HepG2 (cell line): ENCODE measurements around the gene TM4SF5. TPM values are rescaled to one million over a fixed set of nuclear protein-coding genes. Genes with fewer than 3 reads are reported as not detected.

Experiments used
- ARHGAP35 ChIP-seq: sonication (generic); formaldehyde crosslinking; IDR thresholded peaks from 2 replicates; pipeline ENCODE4 v1.9.0; 2022; ENCODE audit warnings: mild to moderate bottlenecking, inconsistent platforms, moderate library complexity, missing genetic modification reagents, borderline replicate concordance
- GATAD2A ChIP-seq: IDR thresholded peaks from 2 replicates; pipeline ENCODE4 v1.6.1; 2016
- JARID2 ChIP-seq: sonication (generic); formaldehyde crosslinking; IDR thresholded peaks from 2 replicates; pipeline ENCODE4 v1.8.1; 2023; ENCODE audit warnings: missing genetic modification reagents, inconsistent platforms; ENCODE audit not compliant: insufficient replicate concordance
- SMAD1 ChIP-seq: sonication (generic); formaldehyde crosslinking; IDR thresholded peaks from 2 replicates; pipeline ENCODE4 v1.4.0; 2020; ENCODE audit warnings: missing genetic modification reagents, low read depth, mild to moderate bottlenecking, borderline replicate concordance
- SNRNP70 ChIP-seq: fragments of 200-400 bp; formaldehyde crosslinking; IDR thresholded peaks from 2 replicates; pipeline ENCODE4 v1.6.1; 2017; ENCODE audit warnings: mild to moderate bottlenecking, low read depth, low read length, moderate library complexity
- TRIM24 ChIP-seq: sonication (generic); formaldehyde crosslinking; IDR thresholded peaks from 2 replicates; pipeline ENCODE4 v1.8.0; 2022; ENCODE audit warnings: mild to moderate bottlenecking, missing genetic modification reagents
- U2AF1 ChIP-seq: fragments of 200-400 bp; formaldehyde crosslinking; optimal IDR thresholded peaks from 2 replicates; pipeline ENCODE3; 2017; ENCODE audit warnings: mild to moderate bottlenecking, low read depth, low read length
- ZNF430 ChIP-seq: sonication (generic); formaldehyde crosslinking; IDR thresholded peaks from 2 replicates; pipeline ENCODE4 v1.9.0; 2021; ENCODE audit warnings: mild to moderate bottlenecking, missing genetic modification reagents
- ZNF44 ChIP-seq: sonication (generic); formaldehyde crosslinking; IDR thresholded peaks from 2 replicates; pipeline ENCODE4 v1.5.1; 2020; ENCODE audit warnings: mild to moderate bottlenecking, missing genetic modification reagents
- ZNF776 ChIP-seq: sonication (generic); formaldehyde crosslinking; IDR thresholded peaks from 2 replicates; pipeline ENCODE4 v1.4.0; 2020; ENCODE audit warnings: mild to moderate bottlenecking, missing genetic modification reagents
- ZNF841 ChIP-seq: sonication (generic); formaldehyde crosslinking; IDR thresholded peaks from 2 replicates; pipeline ENCODE4 v1.8.1; 2023; ENCODE audit warnings: missing genetic modification reagents, borderline replicate concordance
- polyA plus RNA-seq, 8 experiments: library from polyadenylated mRNA; depleted of rRNA in 3 of 8; stranded (reverse) in 7 of 8; unstranded in 1 of 8; fragments of >200 nt; fragmentation: Illumina TruSeq in 4 of 8; extraction: Trizol in 4 of 8; gene quantifications; 2 replicates each; pipeline versions ENCODE4 v1.2.1 to v1.2.3, GENCODE V29; 2011 to 2016; ENCODE audit warnings: low read depth in 4 of 8, missing spikeins in 1 of 8, mixed read lengths in 1 of 8; ENCODE audit not compliant: insufficient read depth in 1 of 8
- total RNA-seq, 5 experiments: library from RNA; depleted of rRNA; stranded (reverse); fragments of >200 nt; fragmentation: Illumina TruSeq; extraction: Trizol; gene quantifications; 2 replicates each; pipeline ENCODE4 v1.2.3, GENCODE V29; 2016; ENCODE audit warnings: low read depth in 1 of 5
- TF ChIP-seq, protein P1 (sequence below): sonication (generic); formaldehyde crosslinking; IDR thresholded peaks from 2 replicates; pipeline ENCODE4 v1.5.1; 2020; ENCODE audit warnings: mild to moderate bottlenecking, moderate library complexity, missing genetic modification reagents
- TF ChIP-seq, protein P2 (sequence below): sonication (generic); formaldehyde crosslinking; IDR thresholded peaks from 2 replicates; pipeline ENCODE4 v1.4.0; 2020; ENCODE audit warnings: missing genetic modification reagents
- TF ChIP-seq, protein P3 (sequence below): sonication (generic); formaldehyde crosslinking; IDR thresholded peaks from 2 replicates; pipeline ENCODE4 v1.4.0; 2020; ENCODE audit warnings: missing genetic modification reagents, borderline replicate concordance
- TF ChIP-seq, protein P4 (sequence below): sonication (generic); formaldehyde crosslinking; IDR thresholded peaks from 2 replicates; pipeline ENCODE4 v1.5.1; 2020; ENCODE audit warnings: mild to moderate bottlenecking, missing genetic modification reagents, borderline replicate concordance
- TF ChIP-seq, protein P5 (sequence below): fragments of 450-650 bp; IDR thresholded peaks from 2 replicates; pipeline ENCODE4 v1.6.1; 2016
- TF ChIP-seq, protein P6 (sequence below): sonication (generic); formaldehyde crosslinking; IDR thresholded peaks from 2 replicates; pipeline ENCODE4 v1.4.0; 2020; ENCODE audit warnings: mild to moderate bottlenecking, missing genetic modification reagents

The TM4SF5 gene
- total and polyA plus RNA-seq, 2 of the 13 experiments (the other 11 are each of a cell fraction or from before 2014, with no cell fraction given), result 30.1 to 126 TPM

DNA sequence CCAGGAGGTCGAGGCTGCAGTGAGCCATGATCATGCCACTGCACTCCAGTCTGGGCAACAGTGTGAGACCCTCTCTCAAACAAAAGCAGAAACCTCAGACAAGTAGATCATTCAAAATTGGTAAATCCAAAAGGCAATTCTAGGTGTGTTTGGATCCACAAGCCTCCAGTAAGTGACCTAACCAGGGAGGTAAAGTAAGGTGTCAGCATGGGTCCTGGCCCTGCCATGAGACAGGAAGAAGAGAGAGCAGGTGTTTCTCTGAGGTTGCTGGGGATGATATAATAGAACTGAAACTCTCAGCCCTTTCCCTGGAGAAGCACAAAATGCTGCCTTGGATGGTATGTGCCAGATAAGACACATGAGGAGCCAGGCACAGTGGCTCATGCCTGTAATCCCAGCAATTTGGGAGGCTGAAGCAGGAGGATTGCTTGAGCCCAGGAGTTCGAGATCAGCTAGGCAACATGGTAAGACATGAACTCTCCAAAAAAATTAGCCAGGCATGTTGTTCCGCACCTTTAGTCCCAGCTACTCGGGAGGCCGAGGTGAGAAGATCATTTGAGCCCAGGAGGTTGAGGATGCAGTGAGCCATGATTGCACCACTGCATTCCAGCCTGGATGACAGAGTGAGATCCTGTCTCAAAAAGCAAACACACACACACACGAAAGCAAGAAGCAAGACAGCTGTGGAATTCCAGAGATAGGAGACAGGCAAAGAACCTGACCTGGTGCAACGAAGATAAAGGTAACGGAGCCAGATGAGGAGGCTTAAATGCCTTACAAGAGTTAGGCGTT, 6.5 kb downstream of the TM4SF5 start (continued):
- TF ChIP-seq, protein P1, sequence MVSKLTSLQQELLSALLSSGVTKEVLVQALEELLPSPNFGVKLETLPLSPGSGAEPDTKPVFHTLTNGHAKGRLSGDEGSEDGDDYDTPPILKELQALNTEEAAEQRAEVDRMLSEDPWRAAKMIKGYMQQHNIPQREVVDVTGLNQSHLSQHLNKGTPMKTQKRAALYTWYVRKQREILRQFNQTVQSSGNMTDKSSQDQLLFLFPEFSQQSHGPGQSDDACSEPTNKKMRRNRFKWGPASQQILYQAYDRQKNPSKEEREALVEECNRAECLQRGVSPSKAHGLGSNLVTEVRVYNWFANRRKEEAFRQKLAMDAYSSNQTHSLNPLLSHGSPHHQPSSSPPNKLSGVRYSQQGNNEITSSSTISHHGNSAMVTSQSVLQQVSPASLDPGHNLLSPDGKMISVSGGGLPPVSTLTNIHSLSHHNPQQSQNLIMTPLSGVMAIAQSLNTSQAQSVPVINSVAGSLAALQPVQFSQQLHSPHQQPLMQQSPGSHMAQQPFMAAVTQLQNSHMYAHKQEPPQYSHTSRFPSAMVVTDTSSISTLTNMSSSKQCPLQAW, result peak; percentile 79
- TF ChIP-seq SMAD1 (CRISPR knock-in tag) (no peak), ZNF44 (CRISPR knock-in tag) (no peak), GATAD2A (CRISPR knock-in tag) (peak; percentile 93), U2AF1 (no peak), ZNF776 (no peak), ZNF841 (CRISPR knock-in tag) (no peak), TRIM24 (no peak), ZNF430 (0 out of 2 replicates have a peak, but pooled peaks have one; percentile 10), JARID2 (CRISPR knock-in tag) (no peak), ARHGAP35 (0 out of 2 replicates have a peak, but pooled peaks have one; percentile 30), SNRNP70 (no peak)
- TF ChIP-seq, protein P2, sequence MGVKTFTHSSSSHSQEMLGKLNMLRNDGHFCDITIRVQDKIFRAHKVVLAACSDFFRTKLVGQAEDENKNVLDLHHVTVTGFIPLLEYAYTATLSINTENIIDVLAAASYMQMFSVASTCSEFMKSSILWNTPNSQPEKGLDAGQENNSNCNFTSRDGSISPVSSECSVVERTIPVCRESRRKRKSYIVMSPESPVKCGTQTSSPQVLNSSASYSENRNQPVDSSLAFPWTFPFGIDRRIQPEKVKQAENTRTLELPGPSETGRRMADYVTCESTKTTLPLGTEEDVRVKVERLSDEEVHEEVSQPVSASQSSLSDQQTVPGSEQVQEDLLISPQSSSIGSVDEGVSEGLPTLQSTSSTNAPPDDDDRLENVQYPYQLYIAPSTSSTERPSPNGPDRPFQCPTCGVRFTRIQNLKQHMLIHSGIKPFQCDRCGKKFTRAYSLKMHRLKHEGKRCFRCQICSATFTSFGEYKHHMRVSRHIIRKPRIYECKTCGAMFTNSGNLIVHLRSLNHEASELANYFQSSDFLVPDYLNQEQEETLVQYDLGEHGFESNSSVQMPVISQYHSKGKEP, result no peak
- TF ChIP-seq, protein P3, sequence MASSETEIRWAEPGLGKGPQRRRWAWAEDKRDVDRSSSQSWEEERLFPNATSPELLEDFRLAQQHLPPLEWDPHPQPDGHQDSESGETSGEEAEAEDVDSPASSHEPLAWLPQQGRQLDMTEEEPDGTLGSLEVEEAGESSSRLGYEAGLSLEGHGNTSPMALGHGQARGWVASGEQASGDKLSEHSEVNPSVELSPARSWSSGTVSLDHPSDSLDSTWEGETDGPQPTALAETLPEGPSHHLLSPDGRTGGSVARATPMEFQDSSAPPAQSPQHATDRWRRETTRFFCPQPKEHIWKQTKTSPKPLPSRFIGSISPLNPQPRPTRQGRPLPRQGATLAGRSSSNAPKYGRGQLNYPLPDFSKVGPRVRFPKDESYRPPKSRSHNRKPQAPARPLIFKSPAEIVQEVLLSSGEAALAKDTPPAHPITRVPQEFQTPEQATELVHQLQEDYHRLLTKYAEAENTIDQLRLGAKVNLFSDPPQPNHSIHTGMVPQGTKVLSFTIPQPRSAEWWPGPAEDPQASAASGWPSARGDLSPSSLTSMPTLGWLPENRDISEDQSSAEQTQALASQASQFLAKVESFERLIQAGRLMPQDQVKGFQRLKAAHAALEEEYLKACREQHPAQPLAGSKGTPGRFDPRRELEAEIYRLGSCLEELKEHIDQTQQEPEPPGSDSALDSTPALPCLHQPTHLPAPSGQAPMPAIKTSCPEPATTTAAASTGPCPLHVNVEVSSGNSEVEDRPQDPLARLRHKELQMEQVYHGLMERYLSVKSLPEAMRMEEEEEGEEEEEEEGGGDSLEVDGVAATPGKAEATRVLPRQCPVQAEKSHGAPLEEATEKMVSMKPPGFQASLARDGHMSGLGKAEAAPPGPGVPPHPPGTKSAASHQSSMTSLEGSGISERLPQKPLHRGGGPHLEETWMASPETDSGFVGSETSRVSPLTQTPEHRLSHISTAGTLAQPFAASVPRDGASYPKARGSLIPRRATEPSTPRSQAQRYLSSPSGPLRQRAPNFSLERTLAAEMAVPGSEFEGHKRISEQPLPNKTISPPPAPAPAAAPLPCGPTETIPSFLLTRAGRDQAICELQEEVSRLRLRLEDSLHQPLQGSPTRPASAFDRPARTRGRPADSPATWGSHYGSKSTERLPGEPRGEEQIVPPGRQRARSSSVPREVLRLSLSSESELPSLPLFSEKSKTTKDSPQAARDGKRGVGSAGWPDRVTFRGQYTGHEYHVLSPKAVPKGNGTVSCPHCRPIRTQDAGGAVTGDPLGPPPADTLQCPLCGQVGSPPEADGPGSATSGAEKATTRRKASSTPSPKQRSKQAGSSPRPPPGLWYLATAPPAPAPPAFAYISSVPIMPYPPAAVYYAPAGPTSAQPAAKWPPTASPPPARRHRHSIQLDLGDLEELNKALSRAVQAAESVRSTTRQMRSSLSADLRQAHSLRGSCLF, result no peak
- TF ChIP-seq, protein P4, sequence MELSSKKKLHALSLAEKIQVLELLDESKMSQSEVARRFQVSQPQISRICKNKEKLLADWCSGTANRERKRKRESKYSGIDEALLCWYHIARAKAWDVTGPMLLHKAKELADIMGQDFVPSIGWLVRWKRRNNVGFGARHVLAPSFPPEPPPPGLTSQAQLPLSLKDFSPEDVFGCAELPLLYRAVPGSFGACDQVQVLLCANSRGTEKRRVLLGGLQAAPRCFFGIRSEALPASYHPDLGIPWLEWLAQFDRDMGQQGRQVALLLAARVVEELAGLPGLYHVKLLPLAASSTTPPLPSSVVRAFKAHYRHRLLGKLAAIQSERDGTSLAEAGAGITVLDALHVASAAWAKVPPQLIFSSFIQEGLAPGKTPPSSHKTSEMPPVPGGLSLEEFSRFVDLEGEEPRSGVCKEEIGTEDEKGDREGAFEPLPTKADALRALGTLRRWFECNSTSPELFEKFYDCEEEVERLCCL (CRISPR knock-in tag), result no peak
- TF ChIP-seq, protein P5, sequence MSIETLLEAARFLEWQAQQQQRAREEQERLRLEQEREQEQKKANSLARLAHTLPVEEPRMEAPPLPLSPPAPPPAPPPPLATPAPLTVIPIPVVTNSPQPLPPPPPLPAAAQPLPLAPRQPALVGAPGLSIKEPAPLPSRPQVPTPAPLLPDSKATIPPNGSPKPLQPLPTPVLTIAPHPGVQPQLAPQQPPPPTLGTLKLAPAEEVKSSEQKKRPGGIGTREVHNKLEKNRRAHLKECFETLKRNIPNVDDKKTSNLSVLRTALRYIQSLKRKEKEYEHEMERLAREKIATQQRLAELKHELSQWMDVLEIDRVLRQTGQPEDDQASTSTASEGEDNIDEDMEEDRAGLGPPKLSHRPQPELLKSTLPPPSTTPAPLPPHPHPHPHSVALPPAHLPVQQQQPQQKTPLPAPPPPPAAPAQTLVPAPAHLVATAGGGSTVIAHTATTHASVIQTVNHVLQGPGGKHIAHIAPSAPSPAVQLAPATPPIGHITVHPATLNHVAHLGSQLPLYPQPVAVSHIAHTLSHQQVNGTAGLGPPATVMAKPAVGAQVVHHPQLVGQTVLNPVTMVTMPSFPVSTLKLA, result no peak
- TF ChIP-seq, protein P6, sequence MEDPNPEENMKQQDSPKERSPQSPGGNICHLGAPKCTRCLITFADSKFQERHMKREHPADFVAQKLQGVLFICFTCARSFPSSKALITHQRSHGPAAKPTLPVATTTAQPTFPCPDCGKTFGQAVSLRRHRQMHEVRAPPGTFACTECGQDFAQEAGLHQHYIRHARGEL, result no peak
